CD4-positive, alpha-beta T cell (primary cell): Measurements from ENCODE around the gene LIMK2. TPM values are rescaled to one million over a fixed set of nuclear protein-coding genes. Genes with fewer than 3 reads are reported as not detected.

ENCODE experiments used
- ATAC-seq: fragments of 200-7000 bp; cut with Tn5 transposase; one replicate; pipeline ENCODE4 v1.10.0; 2022; ENCODE audit warnings: mild to moderate bottlenecking; ENCODE audit not compliant: poor library complexity
- CTCF ChIA-PET: fragments of 350-600 bp; sonication (Branson Sonifier 250); formaldehyde crosslinking; loops from one replicate; lab custom pipeline; 2021; ENCODE audit warnings: antibody characterized with exemption, inconsistent platforms; lab: Charles Lee
- POLR2A ChIA-PET: fragments of 350-600 bp; sonication (Branson Sonifier 250); formaldehyde crosslinking; loops from one replicate; lab custom pipeline; 2021; ENCODE audit warnings: antibody characterized with exemption, inconsistent platforms; lab: Charles Lee
- DNase-seq, 14 experiments: peaks; one replicate each; pipeline ENCODE4 v3.0.0-alpha.2; 2013 to 2020; ENCODE audit warnings: mixed read lengths in 2 of 14
- H3K27ac ChIP-seq, 2 donors: one replicate each; pipeline versions ENCODE4 v1.5.1 to v1.7.0; 2013; ENCODE audit warnings: low read length in 2 of 2, low read depth in 1 of 2, mild to moderate bottlenecking in 1 of 2
- H3K27me3 ChIP-seq, 2 experiments: 1 replicate in 1 of 2; 2 replicates in 1 of 2; pipeline versions ENCODE4 v1.6.1 to v1.7.0; 2013; ENCODE audit warnings: low read length in 2 of 2, control low read depth in 1 of 2, mild to moderate bottlenecking in 1 of 2, moderate library complexity in 1 of 2; ENCODE audit not compliant: insufficient read depth in 2 of 2, control insufficient read depth in 1 of 2
- H3K36me3 ChIP-seq: one replicate; pipeline ENCODE4 v1.6.1; 2013; ENCODE audit warnings: low read length, control low read depth; ENCODE audit not compliant: insufficient read depth
- H3K4me1 ChIP-seq: one replicate; pipeline ENCODE4 v1.6.1; 2013; ENCODE audit warnings: low read length, control low read depth; ENCODE audit not compliant: insufficient read depth
- H3K4me3 ChIP-seq: one replicate; pipeline ENCODE4 v1.5.1; 2013; ENCODE audit warnings: mild to moderate bottlenecking, low read length, moderate library complexity
- H3K9me3 ChIP-seq, 2 experiments: 1 replicate in 1 of 2; 2 replicates in 1 of 2; pipeline versions ENCODE4 v1.6.1 to v1.7.0; 2013; ENCODE audit warnings: low read length in 2 of 2, mild to moderate bottlenecking in 2 of 2, control low read depth in 1 of 2, moderate library complexity in 1 of 2; ENCODE audit not compliant: control insufficient read depth in 1 of 2, insufficient read depth in 1 of 2
- H3K27ac Mint-ChIP-seq: one replicate; pipeline ENCODE4 v1.8.0; 2020; ENCODE audit warnings: mixed read lengths
- H3K27me3 Mint-ChIP-seq: one replicate; pipeline ENCODE4 v1.8.0; 2021; ENCODE audit warnings: mixed read lengths
- H3K36me3 Mint-ChIP-seq: one replicate; pipeline ENCODE4 v1.8.0; 2021; ENCODE audit warnings: low read depth, mixed read lengths
- H3K4me1 Mint-ChIP-seq: one replicate; pipeline ENCODE4 v1.8.0; 2021; ENCODE audit warnings: low read depth, mixed read lengths
- H3K4me3 Mint-ChIP-seq: one replicate; pipeline ENCODE4 v1.8.0; 2020; ENCODE audit warnings: mild to moderate bottlenecking, mixed read lengths
- H3K9me3 Mint-ChIP-seq: one replicate; pipeline ENCODE4 v1.8.0; 2020; ENCODE audit warnings: mixed read lengths
- intact Hi-C, 2 experiments: fragments of 100-400 bp; cut with DNase I in 1 of 2; cut with micrococcal nuclease in 1 of 2; formaldehyde crosslinking; loops; one replicate each; pipeline versions ENCODE4 v1.15.1 to v1.9.0; 2023 to 2025; cut with DNase I, micrococcal nuclease
- total RNA-seq, 174 experiments: library from RNA in 2 of 174; stranded (reverse) in 2 of 174; gene quantifications; one replicate each; pipeline ENCODE4 v1.2.3 and lab custom pipeline; 2021 to 2026
- TF ChIP-seq, protein P1 (sequence below): fragments of 200-600 bp; IDR thresholded peaks from one replicate; pipeline ENCODE4 v1.8.0; 2022; ENCODE audit warnings: antibody characterized with exemption, mild to moderate bottlenecking

LIMK2 gene
- total RNA-seq, 2 experiments from 2014 or later, result 13.1 to 14.6 TPM

DNA sequence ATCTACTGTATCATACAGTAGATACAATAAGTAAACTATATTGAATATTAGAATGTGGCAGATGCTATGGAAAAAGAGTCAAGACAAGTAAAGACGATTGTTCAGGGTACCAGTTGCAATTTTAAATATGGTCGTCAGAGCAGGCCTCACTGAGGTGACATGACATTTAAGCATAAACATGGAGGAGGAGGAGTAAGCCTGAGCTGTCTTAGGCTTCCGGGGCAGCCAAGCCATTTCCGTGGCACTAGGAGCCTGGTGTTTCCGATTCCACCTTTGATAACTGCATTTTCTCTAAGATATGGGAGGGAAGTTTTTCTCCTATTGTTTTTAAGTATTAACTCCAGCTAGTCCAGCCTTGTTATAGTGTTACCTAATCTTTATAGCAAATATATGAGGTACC, 65.6 kb downstream of the LIMK2 start:
- Histone ChIP-seq H3K4me3 (no peak overlapping the region), H3K27ac (peak overlapping the region; percentile 75 to 85), H3K36me3 (peaks cover 74% of the 10 kb centered on the region), H3K9me3 (no peaks in the 10 kb centered on the region), H3K27me3 (no peaks in the 10 kb centered on the region), H3K4me1 (peaks cover 85% of the 10 kb centered on the region)
- no peaks in the 10 kb centered on the region for H3K27me3 Mint-ChIP-seq
- peak overlapping the region; percentile 98 for H3K27ac Mint-ChIP-seq
- intact Hi-C loops, result loop anchor here in 1 of 2 experiments (10.0 kb wide), 1 partner anchor 193 kb away; the partner anchor contains the start of gene SMTN
- H3K4me1 Mint-ChIP-seq, result peaks cover 92% of the 10 kb centered on the region
- DNase-seq (peak in 3 of 14 experiments; percentile 24 to 38 (median 31)), ATAC-seq (no peak)
- H3K36me3 Mint-ChIP-seq, result peaks cover 86% of the 10 kb centered on the region
- no peaks in the 10 kb centered on the region for H3K9me3 Mint-ChIP-seq
- peak overlapping the region; percentile 71 for H3K4me3 Mint-ChIP-seq
- TF ChIP-seq, protein P1, sequence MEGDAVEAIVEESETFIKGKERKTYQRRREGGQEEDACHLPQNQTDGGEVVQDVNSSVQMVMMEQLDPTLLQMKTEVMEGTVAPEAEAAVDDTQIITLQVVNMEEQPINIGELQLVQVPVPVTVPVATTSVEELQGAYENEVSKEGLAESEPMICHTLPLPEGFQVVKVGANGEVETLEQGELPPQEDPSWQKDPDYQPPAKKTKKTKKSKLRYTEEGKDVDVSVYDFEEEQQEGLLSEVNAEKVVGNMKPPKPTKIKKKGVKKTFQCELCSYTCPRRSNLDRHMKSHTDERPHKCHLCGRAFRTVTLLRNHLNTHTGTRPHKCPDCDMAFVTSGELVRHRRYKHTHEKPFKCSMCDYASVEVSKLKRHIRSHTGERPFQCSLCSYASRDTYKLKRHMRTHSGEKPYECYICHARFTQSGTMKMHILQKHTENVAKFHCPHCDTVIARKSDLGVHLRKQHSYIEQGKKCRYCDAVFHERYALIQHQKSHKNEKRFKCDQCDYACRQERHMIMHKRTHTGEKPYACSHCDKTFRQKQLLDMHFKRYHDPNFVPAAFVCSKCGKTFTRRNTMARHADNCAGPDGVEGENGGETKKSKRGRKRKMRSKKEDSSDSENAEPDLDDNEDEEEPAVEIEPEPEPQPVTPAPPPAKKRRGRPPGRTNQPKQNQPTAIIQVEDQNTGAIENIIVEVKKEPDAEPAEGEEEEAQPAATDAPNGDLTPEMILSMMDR, result no peak
- ChIA-PET CTCF (interaction anchor here (0.9 to 4.8 kb wide), 3 partner anchors 9 to 36 kb away, joined by 3 to 27 read pairs (median 16); partner anchors contain the start of gene PIK3IP1), POLR2A (interaction anchor here (0.6 to 20.9 kb wide), 16 partner anchors 4 to 854 kb away, joined by 3 to 1064 read pairs (median 9); partner anchors contain the start of genes LIMK2, PATZ1, PIK3IP1 and SELENOM)

DNA sequence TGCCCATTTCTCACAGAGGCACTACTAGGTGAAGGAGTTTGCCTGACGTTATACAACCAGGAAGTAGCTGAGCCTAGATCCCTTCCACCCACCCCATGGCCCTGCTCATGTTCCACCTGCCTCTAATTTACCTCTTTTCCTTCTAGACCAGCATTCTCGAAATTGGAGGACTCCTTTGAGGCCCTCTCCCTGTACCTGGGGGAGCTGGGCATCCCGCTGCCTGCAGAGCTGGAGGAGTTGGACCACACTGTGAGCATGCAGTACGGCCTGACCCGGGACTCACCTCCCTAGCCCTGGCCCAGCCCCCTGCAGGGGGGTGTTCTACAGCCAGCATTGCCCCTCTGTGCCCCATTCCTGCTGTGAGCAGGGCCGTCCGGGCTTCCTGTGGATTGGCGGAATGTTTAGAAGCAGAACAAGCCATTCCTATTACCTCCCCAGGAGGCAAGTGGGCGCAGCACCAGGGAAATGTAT, 66.1 kb downstream of the LIMK2 start:
- POLR2A ChIA-PET, result interaction anchor here (0.6 to 20.9 kb wide), 19 partner anchors 4 to 854 kb away, joined by 3 to 1064 read pairs (median 6); partner anchors contain the start of genes LIMK2, PATZ1 and PIK3IP1
- Histone ChIP-seq H3K36me3 (peaks cover 75% of the 10 kb centered on the region), H3K9me3 (no peaks in the 10 kb centered on the region), H3K4me1 (peaks cover 85% of the 10 kb centered on the region), H3K4me3 (peak overlapping the region; percentile 13), H3K27ac (peak overlapping the region; percentile 75 to 85), H3K27me3 (no peaks in the 10 kb centered on the region)
- peak overlapping the region; percentile 98 for H3K27ac Mint-ChIP-seq
- peaks cover 92% of the 10 kb centered on the region for H3K4me1 Mint-ChIP-seq
- CTCF ChIA-PET, result interaction anchor here (0.6 to 4.8 kb wide), 3 partner anchors 13 to 187 kb away, joined by 3 to 27 read pairs (median 16); partner anchors contain the start of gene PIK3IP1
- no peaks in the 10 kb centered on the region for H3K9me3 Mint-ChIP-seq
- TF ChIP-seq, protein P1, result no peak
- H3K27me3 Mint-ChIP-seq, result no peaks in the 10 kb centered on the region
- H3K36me3 Mint-ChIP-seq, result peaks cover 86% of the 10 kb centered on the region
- DNase-seq (peak in 4 of 14 experiments; percentile 43 to 50 (median 48)), ATAC-seq (peak; percentile 12)
- H3K4me3 Mint-ChIP-seq, result peak overlapping the region; percentile 79
- intact Hi-C loops, result loop anchor here in 1 of 2 experiments (10.0 kb wide), 1 partner anchor 193 kb away; the partner anchor contains the start of gene SMTN

DNA sequence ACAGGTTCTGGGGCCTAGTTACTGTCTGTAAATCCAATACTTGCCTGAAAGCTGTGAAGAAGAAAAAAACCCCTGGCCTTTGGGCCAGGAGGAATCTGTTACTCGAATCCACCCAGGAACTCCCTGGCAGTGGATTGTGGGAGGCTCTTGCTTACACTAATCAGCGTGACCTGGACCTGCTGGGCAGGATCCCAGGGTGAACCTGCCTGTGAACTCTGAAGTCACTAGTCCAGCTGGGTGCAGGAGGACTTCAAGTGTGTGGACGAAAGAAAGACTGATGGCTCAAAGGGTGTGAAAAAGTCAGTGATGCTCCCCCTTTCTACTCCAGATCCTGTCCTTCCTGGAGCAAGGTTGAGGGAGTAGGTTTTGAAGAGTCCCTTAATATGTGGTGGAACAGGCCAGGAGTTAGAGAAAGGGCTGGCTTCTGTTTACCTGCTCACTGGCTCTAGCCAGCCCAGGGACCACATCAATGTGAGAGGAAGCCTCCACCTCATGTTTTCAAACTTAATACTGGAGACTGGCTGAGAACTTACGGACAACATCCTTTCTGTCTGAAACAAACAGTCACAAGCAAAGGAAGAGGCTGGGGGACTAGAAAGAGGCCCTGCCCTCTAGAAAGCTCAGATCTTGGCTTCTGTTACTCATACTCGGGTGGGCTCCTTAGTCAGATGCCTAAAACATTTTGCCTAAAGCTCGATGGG, 66.7 kb downstream of the LIMK2 start:
- Histone ChIP-seq H3K27me3 (no peaks in the 10 kb centered on the region), H3K4me1 (peaks cover 87% of the 10 kb centered on the region), H3K4me3 (peak overlapping the region; percentile 13), H3K27ac (peak overlapping the region; percentile 75 to 85), H3K9me3 (no peaks in the 10 kb centered on the region), H3K36me3 (peaks cover 75% of the 10 kb centered on the region)
- CTCF ChIA-PET, result interaction anchor here (0.6 to 4.8 kb wide), 3 partner anchors 12 to 186 kb away, joined by 3 to 27 read pairs (median 16); partner anchors contain the start of gene PIK3IP1
- ATAC-seq, result peak; percentile 73
- TF ChIP-seq, protein P1, result no peak
- H3K36me3 Mint-ChIP-seq, result peaks cover 89% of the 10 kb centered on the region
- H3K27ac Mint-ChIP-seq, result peak overlapping the region; percentile 98
- intact Hi-C loops, result loop anchor here in 1 of 2 experiments (1.0 to 10.0 kb wide), 2 partner anchors 14 to 194 kb away; partner anchors contain the start of genes PIK3IP1 and SMTN
- H3K9me3 Mint-ChIP-seq, result no peaks in the 10 kb centered on the region
- no peaks in the 10 kb centered on the region for H3K27me3 Mint-ChIP-seq
- DNase-seq, result peak in 11 of 14 experiments; percentile 48 to 87 (median 57)
- POLR2A ChIA-PET, result interaction anchor here (0.6 to 20.9 kb wide), 23 partner anchors 3 to 1864 kb away, joined by 3 to 1064 read pairs (median 5); partner anchors contain the start of genes LIMK2, PATZ1, PIK3IP1 and SELENOM
- H3K4me3 Mint-ChIP-seq, result peak overlapping the region; percentile 79
- peaks cover 95% of the 10 kb centered on the region for H3K4me1 Mint-ChIP-seq
